ENCODE measurements around the gene CRYGS.
"Not testable (repeated sequence)": the region's sequence is repeated elsewhere in the genome, so short reads cannot be mapped to it uniquely, and the experiment has no call there.

Gene CRYGS

GRCh38 chr3:186569361-186569760 lies 25.2 kb upstream of the CRYGS start:
- H3K4me3 ChIP-seq (ENCODE audit: low read depth, low read length) = peak overlapping the region; percentile 77
- not testable (repeated sequence) for H3K27ac ChIP-seq (ENCODE audit: extremely low read depth, low read depth, low read length)

GRCh38 chr3:186567072-186567921 lies 23.1 kb upstream of the CRYGS start, which contains the start of gene TBCCD1:
TSS of gene TBCCD1 (minus strand) at chr3:186567339. CDS start at chr3:186564329, 3,010 bp downstream.
- Histone ChIP-seq H3K4me1 (ENCODE audit: control insufficient read depth, insufficient read depth, low read length) (no peaks in the 10 kb centered on the region), H3K36me3 (ENCODE audit: control insufficient read depth in 2 of 2, insufficient read depth in 1 of 2, low read length in 2 of 2) (peaks cover 0 to 20% of the 10 kb centered on the region in 2 experiments; a peak in 1 of 3 replicates), H3K9me3 (ENCODE audit: control insufficient read depth, insufficient read depth, low read depth, low read length) (no peaks in the 10 kb centered on the region), H3K27ac (ENCODE audit: extremely low read depth, low read depth, low read length) (peak within 1 kb of the TSS; percentile 68; the same call in 1 of the 2 replicates), H3K4me3 (ENCODE audit: low read depth, low read length) (peak within 1 kb of the TSS; percentile 71)
- POLR2A ChIA-PET = interaction anchor here (1.2 to 1.4 kb wide), 2 partner anchors 30 to 49 kb away, joined by 3 read pairs; no protein-coding TSS in a partner anchor
- CTCF ChIA-PET = interaction anchor here (0.7 to 3.0 kb wide), 3 partner anchors 26 to 50 kb away, joined by 3 to 9 read pairs (median 5); no protein-coding TSS in a partner anchor
- TF ChIP-seq ZNF610 (tag by site-specific recombination; IDR thresholded peaks at IDR 0.05; ENCODE audit: borderline replicate concordance) = 0 out of 2 replicates have a peak, but pooled peaks have one; percentile 31
- TF ChIP-seq ZNF335 (tag by site-specific recombination; conservative IDR thresholded peaks at IDR 0.05) = peak; percentile 77
- TF ChIP-seq ZNF23 (tag by site-specific recombination; IDR thresholded peaks at IDR 0.05; ENCODE audit: borderline replicate concordance) = no peak
- no peak for TF ChIP-seq ZNF488 (tag by site-specific recombination; IDR thresholded peaks at IDR 0.05)
- TF ChIP-seq ZNF626 (tag by site-specific recombination; IDR thresholded peaks at IDR 0.05) = 0 out of 2 replicates have a peak, but pooled peaks have one; percentile 5
- TF ChIP-seq ZBTB44 (tag by site-specific recombination; IDR thresholded peaks at IDR 0.05) = 0 out of 2 replicates have a peak, but pooled peaks have one; percentile 17
- peak; percentile 18; the same call in 1 of the 2 replicates for TF ChIP-seq TRIM28 (IDR thresholded peaks at IDR 0.05; ENCODE audit: borderline replicate concordance, low read length)
- TF ChIP-seq ZNF121 (tag by site-specific recombination; IDR thresholded peaks at IDR 0.05) = no peak
- TF ChIP-seq MYNN (tag by site-specific recombination; IDR thresholded peaks at IDR 0.05; ENCODE audit: borderline replicate concordance) = no peak
- TF ChIP-seq ZNF223 (tag by site-specific recombination; IDR thresholded peaks at IDR 0.05) = no peak
- TF ChIP-seq ZNF513 (tag by site-specific recombination; IDR thresholded peaks at IDR 0.05) = no peak
- TF ChIP-seq KLF7 (tag by site-specific recombination; IDR thresholded peaks at IDR 0.05; ENCODE audit: borderline replicate concordance) = no peak
- TF ChIP-seq ZNF324 (tag by site-specific recombination; IDR thresholded peaks at IDR 0.05) = peak; percentile 15; the same call in 1 of the 2 replicates
- no peak for TF ChIP-seq ZNF148 (tag by site-specific recombination; IDR thresholded peaks at IDR 0.05; ENCODE audit: borderline replicate concordance)
- no peak for TF ChIP-seq ZNF274 (IDR thresholded peaks at IDR 0.05; ENCODE audit: low read length)
- TF ChIP-seq ZNF274 (tag by site-specific recombination; IDR thresholded peaks at IDR 0.05; ENCODE audit: borderline replicate concordance) = no peak
- TF ChIP-seq ZNF202 (tag by site-specific recombination; IDR thresholded peaks at IDR 0.05; ENCODE audit: borderline replicate concordance) = no peak
- TF ChIP-seq ZNF18 (tag by site-specific recombination; IDR thresholded peaks at IDR 0.05) = no peak
- TF ChIP-seq KLF10 (tag by site-specific recombination; IDR thresholded peaks at IDR 0.05) = peak; percentile 52; the same call in 1 of the 2 replicates
- TF ChIP-seq ZNF221 (tag by site-specific recombination; IDR thresholded peaks at IDR 0.05; ENCODE audit: borderline replicate concordance) = no peak

More at GRCh38 chr3:186569361-186569760, 25.2 kb upstream of the CRYGS start:
- H3K36me3 ChIP-seq (ENCODE audit: control insufficient read depth in 2 of 2, insufficient read depth in 1 of 2, low read length in 2 of 2) = peaks cover 0 to 25% of the 10 kb centered on the region in 2 experiments
- TF ChIP-seq KLF1 (tag by site-specific recombination; IDR thresholded peaks at IDR 0.05) (peak; percentile 81), ZNF394 (tag by site-specific recombination; IDR thresholded peaks at IDR 0.05; ENCODE audit: borderline replicate concordance) (0 out of 2 replicates have a peak, but pooled peaks have one; percentile 19)
- CTCF ChIA-PET = interaction anchor here (0.6 to 3.0 kb wide), 4 partner anchors 45 to 411 kb away, joined by 3 to 9 read pairs (median 4); no protein-coding TSS in a partner anchor
- not testable (repeated sequence) for H3K9me3 ChIP-seq (ENCODE audit: control insufficient read depth, insufficient read depth, low read depth, low read length); H3K4me1 ChIP-seq (ENCODE audit: control insufficient read depth, insufficient read depth, low read length)
- POLR2A ChIA-PET = interaction anchor here (1.0 to 3.3 kb wide), 2 partner anchors 33 to 215 kb away, joined by 4 to 33 read pairs; partner anchors contain the start of gene EIF4A2
